IPS-15b (cell line): ENCODE data around the gene TMX3.

Source experiments
- H3K27me3 ChIP-seq: one replicate; pipeline ENCODE4 v1.6.1; 2013; ENCODE audit warnings: low read length; ENCODE audit not compliant: control insufficient read depth, insufficient read depth
- H3K36me3 ChIP-seq: one replicate; pipeline ENCODE4 v1.6.1; 2013; ENCODE audit warnings: low read length; ENCODE audit not compliant: control insufficient read depth, insufficient read depth
- H3K4me1 ChIP-seq: one replicate; pipeline ENCODE4 v1.6.1; 2013; ENCODE audit warnings: mild to moderate bottlenecking, low read length; ENCODE audit not compliant: control insufficient read depth, insufficient read depth
- H3K4me3 ChIP-seq: one replicate; pipeline ENCODE4 v1.5.1; 2013; ENCODE audit warnings: low read depth, low read length
- H3K9ac ChIP-seq: one replicate; pipeline ENCODE4 v1.6.1; 2013; ENCODE audit warnings: low read depth, mild to moderate bottlenecking, low read length
- H3K9me3 ChIP-seq: one replicate; pipeline ENCODE4 v1.6.1; 2013; ENCODE audit warnings: mild to moderate bottlenecking, low read length; ENCODE audit not compliant: control insufficient read depth, insufficient read depth

The TMX3 gene, protein sequence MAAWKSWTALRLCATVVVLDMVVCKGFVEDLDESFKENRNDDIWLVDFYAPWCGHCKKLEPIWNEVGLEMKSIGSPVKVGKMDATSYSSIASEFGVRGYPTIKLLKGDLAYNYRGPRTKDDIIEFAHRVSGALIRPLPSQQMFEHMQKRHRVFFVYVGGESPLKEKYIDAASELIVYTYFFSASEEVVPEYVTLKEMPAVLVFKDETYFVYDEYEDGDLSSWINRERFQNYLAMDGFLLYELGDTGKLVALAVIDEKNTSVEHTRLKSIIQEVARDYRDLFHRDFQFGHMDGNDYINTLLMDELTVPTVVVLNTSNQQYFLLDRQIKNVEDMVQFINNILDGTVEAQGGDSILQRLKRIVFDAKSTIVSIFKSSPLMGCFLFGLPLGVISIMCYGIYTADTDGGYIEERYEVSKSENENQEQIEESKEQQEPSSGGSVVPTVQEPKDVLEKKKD

DNA sequence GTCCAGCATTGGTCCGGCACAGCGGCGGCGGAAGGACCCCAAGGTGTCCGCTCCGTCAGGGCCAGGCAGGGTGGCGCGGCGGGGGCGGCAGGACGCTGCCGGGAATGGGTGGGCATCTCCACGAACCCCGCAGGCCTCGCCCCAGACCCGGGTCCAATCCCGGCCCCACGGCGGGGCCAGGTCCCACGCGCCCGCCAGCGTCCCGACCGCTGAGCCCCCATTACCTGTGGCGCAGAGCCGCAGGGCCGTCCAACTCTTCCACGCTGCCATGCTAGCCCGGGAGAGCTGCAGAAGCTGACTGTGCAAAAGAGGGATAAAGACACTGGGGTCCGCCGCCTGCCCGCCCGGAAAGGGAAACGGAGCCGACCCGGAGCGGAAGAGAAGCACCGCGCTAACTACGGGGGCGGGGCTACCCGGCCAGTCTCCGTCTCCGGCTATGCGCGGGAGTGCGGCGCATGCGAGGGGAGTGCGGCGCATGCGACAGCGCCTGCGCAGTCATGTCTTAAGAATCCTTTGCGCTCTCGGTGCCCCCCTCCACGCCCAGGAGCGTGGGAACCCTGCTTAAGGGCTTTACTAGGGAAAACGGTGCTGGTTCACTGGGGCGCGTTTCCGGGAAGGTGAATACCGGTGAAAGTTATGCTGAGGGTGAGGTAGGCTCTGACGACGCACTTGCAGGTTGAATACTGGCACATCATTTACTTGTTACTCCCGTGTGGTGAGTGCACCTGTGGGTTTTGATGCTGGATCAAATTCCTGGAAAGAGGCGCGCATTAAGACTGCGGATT, at the start of gene TMX3:
TSS of gene TMX3 (minus strand) at position 397 of the 785 bp plus-strand sequence. CDS start at position 270, 127 bp downstream.
- no peaks in the 10 kb centered on the region for H3K4me1 ChIP-seq
- peak within 1 kb of the TSS; percentile 68 for H3K9ac ChIP-seq
- peak within 1 kb of the TSS; percentile 94 for H3K4me3 ChIP-seq
- no peaks in the 10 kb centered on the region for H3K36me3 ChIP-seq
- H3K27me3 ChIP-seq: no peaks in the 10 kb centered on the region
- no peaks in the 10 kb centered on the region for H3K9me3 ChIP-seq

DNA sequence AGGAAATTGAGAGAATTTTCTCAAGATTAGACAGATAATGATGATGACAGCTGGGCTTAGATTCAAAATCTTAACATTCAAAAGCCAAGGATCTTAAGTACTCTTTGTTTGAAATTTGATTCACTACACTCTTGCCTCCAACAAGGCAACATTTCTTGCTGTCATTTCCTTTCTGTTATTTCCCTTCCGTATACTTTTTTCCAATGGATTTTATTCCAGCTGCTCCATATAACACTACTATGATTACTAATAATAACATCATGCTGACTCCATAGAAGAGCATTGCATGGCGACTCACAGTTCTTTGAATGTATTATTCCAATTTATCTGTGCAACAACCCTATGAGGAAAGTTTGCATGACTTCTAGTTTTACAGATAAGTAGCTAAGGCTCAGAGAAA, 49.1 kb upstream of the TMX3 start:
- Histone ChIP-seq H3K9me3 (no peaks in the 10 kb centered on the region), H3K4me3 (no peak overlapping the region), H3K9ac (no peak overlapping the region), H3K27me3 (no peaks in the 10 kb centered on the region), H3K36me3 (no peaks in the 10 kb centered on the region), H3K4me1 (no peaks in the 10 kb centered on the region)

DNA sequence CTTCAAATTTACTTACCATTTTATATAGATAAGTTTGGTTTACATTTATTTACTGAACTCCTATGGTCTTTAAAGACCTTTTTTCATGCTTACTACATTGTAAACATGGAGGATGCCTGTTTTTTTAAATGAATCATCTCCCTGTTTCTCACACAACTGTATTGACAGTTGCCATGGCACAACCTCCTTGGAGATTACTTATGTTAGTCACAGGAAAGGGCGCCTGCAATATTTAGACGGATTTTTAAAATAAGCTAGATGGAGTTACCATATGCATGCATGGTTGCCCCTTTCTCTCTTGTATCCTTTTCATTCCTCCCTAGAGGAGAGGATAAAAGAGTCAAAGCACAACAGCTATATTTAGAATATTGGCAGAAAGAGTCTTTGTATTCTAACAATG, 48.2 kb upstream of the TMX3 start:
- no peak overlapping the region for H3K9ac ChIP-seq
- no peak overlapping the region for H3K4me3 ChIP-seq
- H3K4me1 ChIP-seq: no peaks in the 10 kb centered on the region
- no peaks in the 10 kb centered on the region for H3K36me3 ChIP-seq
- H3K27me3 ChIP-seq: no peaks in the 10 kb centered on the region
- H3K9me3 ChIP-seq: no peaks in the 10 kb centered on the region

DNA sequence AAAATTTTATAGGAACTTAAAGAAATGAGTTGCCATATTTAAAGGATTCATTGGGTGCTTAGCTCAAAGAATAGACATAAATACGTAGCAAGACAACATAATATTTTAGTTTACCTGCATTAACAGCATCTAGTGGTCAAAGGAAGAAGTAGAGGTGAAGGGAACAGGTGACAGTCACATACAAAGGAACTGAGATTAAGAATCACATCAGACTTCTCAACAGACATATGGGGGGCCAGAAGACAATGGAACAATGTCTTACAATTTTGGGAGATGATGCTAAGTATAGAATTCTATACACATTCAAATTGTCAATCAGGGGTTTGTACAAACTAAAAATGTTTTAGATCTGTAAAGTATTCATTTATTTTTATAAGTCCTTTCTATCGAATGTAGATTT, 44.4 kb upstream of the TMX3 start:
- Histone ChIP-seq H3K4me1 (no peaks in the 10 kb centered on the region), H3K36me3 (no peaks in the 10 kb centered on the region), H3K4me3 (no peak overlapping the region), H3K27me3 (no peaks in the 10 kb centered on the region), H3K9ac (no peak overlapping the region), H3K9me3 (no peaks in the 10 kb centered on the region)

DNA sequence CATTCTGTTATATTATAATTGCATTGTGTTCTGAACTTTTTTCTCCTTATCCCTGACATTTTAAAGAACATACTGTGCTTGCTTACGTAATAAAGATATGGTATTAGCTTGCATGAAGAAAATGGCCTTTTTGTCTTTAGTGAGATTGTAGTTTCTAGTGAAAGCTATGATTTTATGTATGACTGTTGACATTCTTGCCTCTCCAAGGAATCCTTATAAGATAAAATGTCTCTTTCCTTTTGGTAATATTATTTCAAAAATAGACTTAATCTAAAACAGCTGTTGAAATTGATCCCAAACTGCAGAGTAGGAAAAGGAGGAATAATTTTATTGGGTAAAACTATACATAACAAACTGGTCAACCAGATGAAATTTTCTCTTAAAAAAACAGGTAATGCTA, 42.2 kb upstream of the TMX3 start:
- no peaks in the 10 kb centered on the region for H3K4me1 ChIP-seq
- no peak overlapping the region for H3K9ac ChIP-seq
- no peak overlapping the region for H3K4me3 ChIP-seq
- no peaks in the 10 kb centered on the region for H3K9me3 ChIP-seq
- no peaks in the 10 kb centered on the region for H3K27me3 ChIP-seq
- no peaks in the 10 kb centered on the region for H3K36me3 ChIP-seq

DNA sequence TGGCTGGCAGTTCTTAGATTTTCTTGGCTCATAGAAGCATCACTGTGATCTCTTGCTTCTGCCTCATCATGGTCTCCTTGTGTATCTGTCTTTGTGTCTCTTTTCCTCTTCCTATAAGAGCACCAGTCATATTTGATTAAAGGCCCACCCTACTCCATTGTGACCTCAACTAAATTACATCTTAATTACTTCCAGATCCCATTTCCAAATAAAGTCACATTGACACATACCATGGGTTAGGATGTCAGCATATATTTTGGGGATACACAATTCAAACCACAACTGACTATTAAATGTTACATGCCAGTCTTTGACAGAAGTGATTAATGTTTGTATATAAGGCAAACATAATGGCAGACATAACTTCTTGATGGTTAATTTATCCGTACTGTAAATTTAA, 27.3 kb upstream of the TMX3 start:
- Histone ChIP-seq H3K4me3 (no peak overlapping the region), H3K36me3 (no peaks in the 10 kb centered on the region), H3K4me1 (no peaks in the 10 kb centered on the region), H3K9ac (no peak overlapping the region), H3K9me3 (no peaks in the 10 kb centered on the region), H3K27me3 (no peaks in the 10 kb centered on the region)

DNA sequence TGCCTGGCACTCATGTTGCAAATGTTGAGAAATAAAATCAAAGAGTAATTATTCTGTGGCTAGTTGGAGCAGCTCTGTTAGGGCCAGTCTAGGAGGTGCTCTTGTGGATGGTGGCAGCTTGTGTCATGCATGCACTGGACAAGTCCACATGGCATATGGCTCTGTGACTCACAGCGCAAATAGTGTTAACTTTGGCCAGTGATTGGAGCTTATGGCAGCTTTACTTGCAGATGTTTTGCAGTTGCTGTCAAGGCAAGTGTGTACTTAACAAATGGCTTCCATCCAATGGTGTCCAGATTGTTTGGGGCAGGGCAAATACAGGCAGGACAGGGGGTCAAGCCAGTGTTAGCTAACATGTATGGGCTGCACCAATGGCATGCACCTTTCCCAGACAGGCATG, 26.1 kb upstream of the TMX3 start:
- H3K9me3 ChIP-seq: no peaks in the 10 kb centered on the region
- H3K27me3 ChIP-seq: no peaks in the 10 kb centered on the region
- no peaks in the 10 kb centered on the region for H3K4me1 ChIP-seq
- no peak overlapping the region for H3K9ac ChIP-seq
- H3K36me3 ChIP-seq: no peaks in the 10 kb centered on the region
- no peak overlapping the region for H3K4me3 ChIP-seq

DNA sequence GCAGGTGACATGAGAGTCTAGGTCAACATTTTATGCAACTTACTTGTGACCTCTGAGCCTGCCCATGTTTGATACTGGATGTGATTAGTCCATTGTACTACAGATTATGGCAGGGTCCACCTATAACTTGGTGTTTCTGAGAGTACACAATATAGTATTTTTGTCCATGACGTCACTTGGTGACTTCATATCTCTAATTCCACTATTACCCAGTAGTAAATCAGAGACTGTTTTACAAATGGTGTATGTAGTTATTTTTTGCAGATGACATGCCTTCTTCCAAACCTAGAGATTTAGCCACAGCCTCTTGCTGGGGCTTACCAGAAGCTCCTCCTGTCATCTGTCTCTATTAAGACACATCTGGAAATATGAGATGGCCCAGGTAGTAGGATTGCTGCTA, 24.6 kb upstream of the TMX3 start:
- H3K27me3 ChIP-seq: no peaks in the 10 kb centered on the region
- H3K9ac ChIP-seq: no peak overlapping the region
- H3K9me3 ChIP-seq: no peaks in the 10 kb centered on the region
- no peaks in the 10 kb centered on the region for H3K36me3 ChIP-seq
- H3K4me1 ChIP-seq: no peaks in the 10 kb centered on the region
- H3K4me3 ChIP-seq: no peak overlapping the region

DNA sequence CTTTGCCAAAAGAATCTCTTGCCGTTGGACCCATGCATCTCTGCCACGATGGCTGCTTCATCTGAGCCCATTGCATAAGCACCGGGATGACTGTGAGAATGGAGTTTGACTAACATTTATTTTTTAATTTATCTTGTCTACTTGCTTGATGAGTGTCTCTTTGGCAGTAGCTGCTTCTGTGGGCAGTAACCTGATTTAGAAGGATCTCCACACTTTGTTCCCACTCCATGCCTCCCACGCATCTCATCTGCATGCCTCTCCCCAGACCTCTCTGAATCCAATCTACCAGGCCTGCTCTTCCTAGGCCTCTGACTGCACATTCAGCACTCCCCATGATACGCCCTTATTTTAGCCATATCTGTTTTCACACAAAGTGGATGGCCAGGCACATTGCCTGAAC, 23.7 kb upstream of the TMX3 start:
- Histone ChIP-seq H3K9me3 (no peaks in the 10 kb centered on the region), H3K27me3 (no peaks in the 10 kb centered on the region), H3K4me3 (no peak overlapping the region), H3K36me3 (no peaks in the 10 kb centered on the region), H3K9ac (no peak overlapping the region), H3K4me1 (no peaks in the 10 kb centered on the region)

DNA sequence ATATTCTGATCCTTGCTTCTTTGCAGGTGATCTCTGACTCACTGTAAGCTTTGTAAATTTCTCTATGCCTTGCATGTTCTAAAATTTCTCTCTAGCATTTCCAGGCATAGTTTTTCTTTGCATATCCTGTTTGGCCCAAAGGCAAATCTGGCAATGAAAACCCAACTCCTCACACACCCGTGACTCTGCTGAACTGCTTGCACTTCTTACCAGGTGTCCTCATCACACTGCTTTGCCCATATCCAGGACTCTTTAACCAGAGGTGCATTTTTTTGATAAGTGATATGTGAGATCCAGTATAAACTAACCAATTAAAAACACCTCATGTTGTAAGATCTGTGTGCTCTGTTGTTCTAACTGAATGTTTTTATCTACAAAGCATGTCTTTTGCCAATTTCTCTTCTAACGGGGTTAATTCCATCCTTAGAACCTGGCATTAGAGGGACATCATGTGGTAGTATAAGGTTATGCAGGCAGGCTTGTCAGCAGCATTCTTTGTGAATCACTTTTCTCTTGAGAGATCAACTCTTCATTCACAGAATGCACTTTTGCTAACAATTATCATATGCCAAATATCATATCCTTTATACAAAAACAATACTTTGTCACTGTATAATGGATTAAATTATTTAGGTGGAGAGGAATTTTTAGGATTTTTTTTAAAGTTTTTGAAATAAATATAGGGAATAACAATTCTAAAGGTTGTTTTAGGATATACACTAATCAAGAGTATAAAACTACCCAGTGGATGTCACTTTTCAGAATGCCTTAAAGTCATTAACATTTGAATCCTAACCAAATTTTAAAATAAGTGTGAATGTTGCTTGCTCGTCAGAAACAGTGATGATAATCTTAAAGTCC, 20.8 kb upstream of the TMX3 start:
- Histone ChIP-seq H3K9ac (no peak overlapping the region), H3K4me1 (no peaks in the 10 kb centered on the region), H3K9me3 (no peaks in the 10 kb centered on the region), H3K4me3 (no peak overlapping the region), H3K36me3 (no peaks in the 10 kb centered on the region), H3K27me3 (no peaks in the 10 kb centered on the region)

DNA sequence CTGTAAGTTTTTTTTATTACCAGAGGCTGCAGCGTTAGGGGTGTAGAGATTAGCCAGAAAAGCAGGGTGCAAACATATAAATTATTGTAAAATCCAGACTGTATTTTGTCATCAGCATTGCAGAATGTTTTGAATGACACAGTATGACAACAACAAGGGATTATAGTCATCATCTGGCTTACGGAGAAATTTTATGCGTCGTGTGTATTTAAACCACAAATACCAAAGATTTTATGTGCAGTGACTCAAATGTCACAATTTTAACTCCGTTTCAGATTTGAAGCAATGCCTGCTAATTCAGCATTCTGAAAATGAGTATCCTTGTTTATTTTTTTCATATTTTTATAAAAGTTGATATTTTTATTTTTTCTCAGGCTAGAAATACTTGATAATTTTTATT, 19.4 kb upstream of the TMX3 start:
- no peaks in the 10 kb centered on the region for H3K27me3 ChIP-seq
- H3K4me1 ChIP-seq: no peaks in the 10 kb centered on the region

More for the DNA sequence above, 19.4 kb upstream of the TMX3 start:
- Histone ChIP-seq H3K9ac (no peak overlapping the region), H3K4me3 (no peak overlapping the region), H3K36me3 (no peaks in the 10 kb centered on the region), H3K9me3 (no peaks in the 10 kb centered on the region)
